ENCODE results near the gene BMI1.
"Not testable (repeated sequence)": the region's sequence is repeated elsewhere in the genome, so short reads cannot be mapped to it uniquely, and the experiment has no call there.

The BMI1 gene

DNA sequence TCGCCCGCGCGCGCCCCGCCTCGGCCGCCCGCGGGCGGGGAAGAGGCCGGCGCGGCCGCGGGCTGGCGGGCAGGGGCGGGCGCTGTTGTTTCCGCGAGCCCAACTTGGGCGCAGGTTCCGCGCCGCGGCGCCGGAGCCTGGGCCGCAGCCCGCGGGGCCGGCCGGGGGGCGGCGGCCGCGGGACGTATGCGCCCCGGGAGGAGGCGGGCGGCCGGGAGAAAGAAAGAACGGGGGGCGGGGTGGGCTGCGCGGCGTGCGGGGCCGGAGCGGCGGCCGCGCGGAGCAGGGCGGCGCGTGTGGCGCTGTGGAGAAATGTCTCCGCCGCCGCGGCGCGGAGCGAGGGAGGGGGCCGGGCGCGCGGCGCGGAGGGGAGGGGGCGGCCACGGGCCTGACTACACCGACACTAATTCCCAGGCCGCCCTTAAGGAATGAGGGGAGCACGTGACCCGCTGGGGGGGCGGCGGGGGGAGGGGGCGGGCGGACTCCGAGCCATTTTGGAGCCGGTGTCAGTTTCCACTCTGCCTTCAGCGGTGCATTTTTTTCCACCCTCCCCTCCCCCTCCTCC is at the start of gene BMI1:
Gene BMI1, plus strand, starts transcription at position 509 of the 565 bp plus-strand sequence. CDS start 5,351 bp downstream, outside the sequence.
- peak; percentile 51 for DNase-seq

DNA sequence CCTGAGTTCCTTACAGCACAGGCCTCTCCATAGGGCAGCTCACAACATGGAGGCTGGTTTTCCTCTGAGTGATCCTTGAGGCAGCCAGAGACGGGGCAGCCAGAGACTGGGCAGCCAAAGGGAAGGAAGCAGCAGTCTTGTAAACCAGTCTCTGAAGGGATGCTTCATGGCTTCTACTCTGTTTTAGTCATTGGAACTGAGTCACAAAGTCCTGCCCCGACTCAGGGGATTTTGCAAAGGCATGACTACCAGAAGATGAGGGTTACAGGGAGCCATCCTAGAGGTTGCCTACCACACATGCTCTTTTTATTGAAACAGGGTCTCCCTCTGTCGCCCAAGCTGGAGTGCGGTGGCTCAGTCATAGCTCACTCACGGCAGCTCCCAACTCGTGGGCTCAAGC is 49.1 kb upstream of the BMI1 start:
- no peak for DNase-seq

DNA sequence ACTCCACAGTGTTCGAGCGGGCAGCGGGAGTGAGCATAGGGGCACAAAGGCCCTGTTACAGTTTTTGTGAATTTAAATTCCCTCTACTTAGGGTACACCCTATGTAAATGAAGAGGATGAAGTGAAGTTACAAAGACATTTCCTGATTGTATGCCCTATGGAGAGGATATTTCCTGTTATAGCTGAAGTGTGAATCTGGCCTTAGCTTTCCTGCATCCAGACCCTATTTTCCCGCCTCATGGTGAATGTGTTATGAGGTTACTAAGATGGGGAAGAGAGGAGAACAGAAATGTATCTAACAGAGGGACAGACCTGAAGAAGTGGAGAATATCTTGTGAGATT is 42.5 kb upstream of the BMI1 start:
- no peak for DNase-seq

DNA sequence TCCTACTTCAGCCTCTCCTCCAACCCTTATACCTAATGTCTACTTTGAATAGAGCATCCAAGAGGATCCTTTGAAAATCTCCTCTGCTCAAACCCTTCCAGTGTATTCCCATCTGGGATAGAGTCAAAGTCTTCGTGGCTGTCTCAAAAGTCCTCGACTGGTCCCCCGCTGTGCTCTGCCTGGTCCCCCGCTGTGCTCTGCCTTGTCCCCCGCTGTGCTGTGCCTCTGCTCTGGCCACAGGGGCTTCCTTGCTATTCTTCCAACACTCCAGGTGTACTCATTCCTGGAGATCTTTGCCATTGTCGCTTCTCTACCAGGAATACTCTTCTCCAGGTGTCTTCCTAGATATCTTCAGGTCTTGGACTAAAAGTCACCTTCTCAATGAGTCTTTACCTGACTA is 40.8 kb upstream of the BMI1 start:
- no peak for DNase-seq

DNA sequence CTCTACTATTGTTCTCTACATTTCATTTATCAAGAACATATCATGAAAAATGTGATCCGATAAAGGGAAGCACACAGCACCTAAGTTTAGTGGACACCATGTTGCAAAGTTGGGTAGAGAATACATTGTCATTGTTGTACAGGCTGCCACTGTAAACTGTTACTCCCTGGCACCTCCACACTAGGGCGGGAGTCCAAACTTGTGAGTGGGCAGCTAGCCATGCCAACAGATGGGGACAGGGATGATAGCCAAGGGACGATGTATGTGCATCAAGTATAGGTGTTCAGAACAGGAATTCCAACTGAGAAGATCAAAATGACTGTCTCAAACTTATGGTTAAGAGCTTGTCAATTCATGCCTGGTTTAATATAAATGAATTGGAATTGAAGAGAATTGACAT is 35.8 kb upstream of the BMI1 start:
- no peak for DNase-seq

DNA sequence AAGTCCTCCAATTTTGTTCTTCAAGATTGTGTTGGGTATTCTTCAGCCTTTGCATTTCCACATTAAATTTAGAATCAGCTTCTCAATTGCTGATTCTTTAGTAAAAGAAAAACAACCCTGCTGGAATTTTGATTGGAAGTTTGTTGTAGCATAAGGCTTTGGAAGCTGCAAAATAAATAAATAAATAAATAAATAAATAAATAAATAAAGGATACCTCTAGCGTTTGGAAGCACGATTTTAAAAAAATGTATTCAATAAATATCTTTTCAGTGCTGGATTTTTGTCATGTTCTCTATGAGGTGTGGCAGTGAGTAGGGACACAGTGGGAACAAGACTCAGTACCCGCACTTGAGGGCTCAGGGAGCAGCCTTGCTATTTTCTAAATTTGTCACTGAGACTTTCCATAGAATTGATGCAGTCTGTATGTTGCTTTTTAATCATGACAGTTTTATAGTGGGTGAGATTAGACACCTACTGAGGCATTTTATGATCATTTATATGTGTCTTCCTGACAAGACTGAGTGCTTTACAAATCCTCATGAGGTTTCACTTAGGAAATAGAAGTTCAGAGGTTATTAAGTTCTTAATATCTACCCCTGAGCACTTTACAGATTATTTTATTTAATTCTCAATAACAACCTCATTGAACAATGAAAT is 27.0 kb upstream of the BMI1 start:
- DNase-seq, result no peak

DNA sequence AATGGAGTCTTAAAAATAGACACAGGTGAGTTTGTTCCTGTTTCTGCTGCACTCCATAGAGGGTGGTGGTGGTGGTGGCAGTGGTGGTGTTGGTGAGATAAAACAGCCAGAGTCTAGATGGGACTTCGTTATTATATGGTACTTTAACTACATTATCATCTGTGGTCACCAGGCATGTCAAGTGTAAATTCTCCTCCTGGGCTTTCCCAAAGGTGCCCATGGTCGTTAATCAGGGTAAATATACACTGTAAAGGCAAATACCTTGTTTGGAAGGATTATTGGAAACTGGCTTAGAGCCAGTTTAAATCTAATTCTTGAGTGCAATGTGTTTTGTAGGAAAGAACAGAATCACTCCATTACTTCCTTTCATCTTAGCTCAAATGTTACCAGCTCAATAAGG is 26.2 kb upstream of the BMI1 start:
- no peak for DNase-seq

DNA sequence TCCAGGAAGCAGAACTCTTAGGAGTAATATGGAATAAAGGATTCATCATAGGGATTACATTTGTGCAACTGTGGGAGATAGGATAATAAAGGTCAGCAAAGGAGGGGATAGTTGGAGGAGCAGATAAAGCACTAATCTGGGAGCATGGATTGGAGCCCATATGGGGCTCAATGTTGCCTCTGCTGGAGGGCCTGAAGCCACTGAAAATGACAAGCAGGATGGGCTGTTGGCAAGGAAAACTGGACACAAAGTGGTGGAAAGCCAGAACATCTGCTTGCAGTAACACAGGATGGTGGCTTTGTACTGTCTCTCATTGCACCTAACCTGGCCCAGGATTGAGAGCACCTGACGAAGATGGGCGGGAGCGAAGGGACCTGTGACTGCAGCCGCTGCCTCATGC is 19.7 kb upstream of the BMI1 start:
- DNase-seq, result no peak

DNA sequence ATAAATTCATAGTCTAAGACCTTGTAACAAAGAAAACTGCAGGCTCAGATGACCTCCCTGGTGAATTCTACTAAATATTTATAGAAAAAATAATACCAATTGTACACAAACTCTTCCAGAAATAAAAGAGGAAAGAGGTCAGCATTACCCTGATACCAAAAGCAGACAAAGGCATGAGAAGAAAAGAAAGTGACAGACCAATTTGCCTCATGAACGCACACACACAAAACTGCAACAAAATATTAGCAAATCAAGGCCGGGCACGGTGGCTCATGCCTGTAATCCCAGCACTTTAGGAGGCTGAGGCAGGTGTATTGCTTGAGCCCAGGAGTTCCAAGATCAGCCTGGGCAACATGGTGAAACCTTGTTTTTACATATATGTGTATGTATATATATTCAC is 17.4 kb upstream of the BMI1 start:
- DNase-seq, result no peak

DNA sequence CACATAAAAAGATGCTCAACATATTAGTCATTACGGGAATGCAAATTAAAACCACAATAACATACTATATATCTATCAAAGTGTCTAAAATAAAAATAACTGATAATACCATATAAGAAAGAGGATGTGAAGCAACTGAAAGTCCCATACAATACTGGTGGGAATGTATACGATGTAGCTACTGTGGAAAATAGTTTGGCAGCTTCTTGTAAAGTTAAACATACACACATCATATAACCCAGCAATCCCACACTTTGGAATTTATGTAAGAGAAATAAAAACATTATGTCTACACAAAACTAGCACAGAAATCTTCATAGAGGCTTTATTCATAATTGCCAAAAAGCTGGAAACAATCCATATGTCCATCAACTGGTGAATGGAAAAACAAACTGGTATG is 15.2 kb upstream of the BMI1 start:
- no peak for DNase-seq

DNA sequence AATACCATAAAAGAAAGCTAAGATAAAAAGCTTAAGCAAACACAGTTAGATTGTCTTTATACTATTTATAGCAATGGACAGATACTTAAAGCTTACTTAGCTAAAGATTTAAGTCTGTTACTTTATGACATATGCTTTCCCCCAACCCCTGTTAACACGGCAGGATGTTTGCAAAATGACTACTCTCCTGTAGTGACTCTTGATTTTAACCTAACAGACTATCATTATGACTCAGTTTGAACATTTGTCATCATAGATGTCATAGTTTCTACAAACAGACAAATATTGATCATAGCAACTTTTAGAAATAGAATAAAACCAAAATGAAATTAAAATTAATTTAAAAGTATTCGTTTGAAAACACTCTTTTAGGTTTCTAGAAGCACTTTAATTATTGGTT is 12.5 kb upstream of the BMI1 start:
- DNase-seq, result no peak

DNA sequence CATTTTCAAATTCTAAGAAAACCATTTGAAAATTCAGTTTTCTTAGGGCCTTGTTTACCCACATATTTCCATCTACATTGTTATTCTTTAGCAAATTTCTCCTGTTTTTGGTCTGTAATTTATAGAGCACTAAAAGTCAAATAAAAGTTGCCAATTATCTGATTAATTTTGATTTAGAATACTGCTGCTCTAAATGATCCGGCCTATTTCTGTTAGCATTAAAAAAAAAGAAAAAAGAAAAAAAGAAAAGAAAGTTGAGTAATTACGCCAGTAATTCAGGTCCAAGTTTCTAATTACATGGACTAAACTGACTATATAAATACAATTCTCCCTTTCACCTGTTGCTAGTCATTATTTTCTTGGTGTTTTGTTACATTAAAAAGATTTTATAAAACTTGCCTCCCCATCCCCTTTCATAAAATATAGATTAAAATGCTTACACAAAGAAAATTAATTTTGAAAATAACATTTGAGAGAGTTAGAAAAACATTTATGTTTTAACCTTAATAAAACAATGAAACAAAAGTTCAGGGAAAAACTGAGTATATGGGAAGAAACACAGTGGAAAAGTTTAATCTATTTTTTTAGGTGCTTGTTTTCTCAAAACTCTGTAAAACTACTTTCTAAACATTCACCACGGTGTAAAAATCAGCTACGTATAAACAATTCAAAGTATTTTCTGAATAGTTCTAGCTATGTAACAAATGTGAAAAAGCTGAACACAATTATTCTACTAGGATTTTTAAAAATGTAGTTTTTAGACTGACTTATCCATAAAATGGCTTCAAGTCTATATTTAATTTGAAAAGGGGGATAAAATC is 11.5 kb upstream of the BMI1 start:
- no peak for DNase-seq

DNA sequence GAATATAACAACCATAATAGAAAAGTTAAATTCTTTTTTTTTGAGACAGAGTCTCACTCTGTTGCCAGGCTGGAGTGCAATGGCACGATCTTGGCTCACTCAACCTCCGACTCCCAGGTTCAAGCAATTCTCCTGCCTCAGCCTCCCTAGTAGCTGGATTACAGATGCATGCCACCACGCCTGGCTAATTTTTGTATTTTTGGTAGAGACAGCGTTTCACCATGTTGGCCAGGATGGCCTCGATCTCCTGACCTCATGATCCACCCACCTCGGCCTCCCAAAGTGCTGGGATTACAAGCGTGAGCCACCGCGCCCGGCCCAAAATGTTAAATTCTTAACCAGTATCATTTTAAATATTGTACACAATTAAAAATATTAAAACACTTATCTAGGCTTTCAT is 10.9 kb upstream of the BMI1 start:
- DNase-seq, result not testable (repeated sequence)

DNA sequence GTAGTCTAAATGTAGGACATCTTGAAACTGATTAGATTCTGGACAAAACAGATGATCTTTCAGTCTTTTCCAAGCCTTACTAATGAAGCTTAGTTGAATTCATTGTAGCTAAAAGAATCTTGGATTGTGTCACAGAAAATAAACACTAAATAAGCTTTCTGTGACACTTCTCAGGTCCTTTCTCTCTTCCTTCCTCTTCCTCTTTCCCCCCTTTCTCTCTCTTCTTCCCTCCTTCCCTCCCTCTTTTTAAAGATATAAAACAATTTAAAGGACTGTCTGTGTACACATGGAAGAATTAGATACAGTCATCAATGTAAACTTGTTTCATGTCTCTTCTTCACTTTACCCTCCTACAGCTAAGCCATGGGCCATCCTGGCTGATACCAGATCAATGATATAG is 10.0 kb upstream of the BMI1 start:
- no peak for DNase-seq

DNA sequence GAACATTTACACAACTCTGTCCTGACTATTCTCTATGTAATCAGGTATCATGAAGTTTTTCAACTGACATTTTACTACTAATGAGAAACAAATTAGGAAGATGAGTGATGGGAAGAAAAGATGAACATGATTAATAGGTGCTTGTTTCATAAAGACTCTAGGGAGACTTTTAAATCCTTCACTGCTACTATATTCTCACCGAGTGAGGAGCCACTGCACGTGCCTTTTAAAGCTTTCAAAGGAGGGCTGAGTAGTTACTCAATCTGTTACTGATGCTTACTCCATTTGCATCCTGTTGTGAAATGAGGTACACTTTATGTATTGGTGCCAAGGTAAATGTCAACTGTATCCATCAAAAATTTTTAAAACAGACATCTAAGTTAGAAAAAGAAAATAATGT is 6.0 kb upstream of the BMI1 start:
- no peak for DNase-seq

DNA sequence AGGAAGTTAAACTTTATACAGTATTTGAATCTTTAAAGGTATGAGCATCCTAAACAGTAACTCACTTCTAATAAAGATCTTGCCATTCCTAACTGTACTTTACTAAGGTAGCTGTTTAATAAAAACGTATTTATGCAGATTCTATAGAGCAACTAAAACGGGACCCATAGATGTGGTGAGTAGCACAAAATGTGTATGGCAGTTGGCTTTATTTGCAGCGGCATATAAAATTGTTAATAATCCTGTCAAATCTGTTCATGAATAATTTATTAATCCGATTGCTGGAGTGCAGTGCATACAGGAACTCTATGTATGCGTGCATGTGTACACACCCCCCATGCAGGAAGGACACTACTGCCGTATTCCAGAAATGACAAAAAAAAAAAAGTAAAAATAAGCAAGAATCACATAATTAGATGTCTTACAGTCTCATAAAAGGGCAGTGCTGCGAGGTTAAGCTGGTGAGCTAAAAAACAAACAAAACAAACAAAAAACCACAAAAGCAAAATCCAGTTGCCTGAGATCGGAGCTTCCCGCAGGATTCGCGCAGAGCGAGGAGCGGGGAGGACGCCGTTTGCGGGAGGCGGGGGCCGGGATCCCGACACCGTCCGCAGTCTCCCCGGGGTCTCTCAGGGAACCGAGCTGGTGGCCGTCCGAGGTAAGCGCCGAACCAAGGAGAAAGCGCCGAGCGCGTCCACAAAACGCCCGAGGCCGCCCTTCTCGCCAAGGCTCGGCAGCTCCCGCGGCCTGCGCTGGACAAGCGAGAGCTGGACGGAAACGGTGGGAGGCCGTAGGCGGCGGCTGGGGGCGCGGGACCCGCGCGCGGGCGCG is 5.2 kb upstream of the BMI1 start:
- no peak for DNase-seq

DNA sequence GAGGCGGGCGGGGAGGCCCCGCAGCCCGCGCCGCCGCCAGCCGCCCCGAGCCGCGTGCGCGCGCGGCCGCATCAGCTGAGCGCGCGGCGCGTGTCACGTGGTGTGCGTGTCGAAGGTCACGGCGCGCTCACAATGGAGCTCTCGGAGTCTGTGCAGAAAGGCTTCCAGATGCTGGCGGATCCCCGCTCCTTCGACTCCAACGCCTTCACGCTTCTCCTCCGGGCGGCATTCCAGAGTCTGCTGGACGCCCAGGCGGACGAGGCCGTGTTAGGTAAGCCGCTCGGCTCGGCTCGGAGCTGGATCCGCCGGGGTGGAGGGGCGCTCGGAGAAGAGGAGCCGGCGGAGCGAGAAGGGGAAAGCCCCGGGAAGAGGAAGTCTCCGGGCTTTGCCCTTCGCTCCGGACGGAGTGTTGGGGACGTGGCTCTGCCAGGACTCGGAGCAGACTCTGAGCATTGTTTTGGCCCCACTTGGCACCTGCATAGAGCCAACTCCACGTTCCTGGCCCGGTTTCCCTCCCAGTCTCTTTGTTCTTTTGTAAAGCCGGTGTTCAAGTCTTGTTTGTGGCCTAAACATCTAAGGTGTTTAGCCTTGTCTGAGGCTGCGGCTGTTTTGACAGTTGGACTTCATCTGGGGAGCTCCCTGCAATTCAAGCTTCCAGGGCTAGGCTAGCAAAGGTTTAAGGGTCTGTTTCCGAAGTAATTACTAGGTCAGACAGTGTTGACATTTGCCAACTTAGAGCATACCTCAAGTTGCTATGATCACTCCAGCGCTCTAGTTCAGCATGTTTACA is 4.4 kb upstream of the BMI1 start, which contains the start of gene COMMD3:
Gene COMMD3, plus strand, starts transcription at position 103 of the 790 bp plus-strand sequence. Its CDS starts 30 bp downstream, at position 133.
- peak; percentile 88 for DNase-seq

DNA sequence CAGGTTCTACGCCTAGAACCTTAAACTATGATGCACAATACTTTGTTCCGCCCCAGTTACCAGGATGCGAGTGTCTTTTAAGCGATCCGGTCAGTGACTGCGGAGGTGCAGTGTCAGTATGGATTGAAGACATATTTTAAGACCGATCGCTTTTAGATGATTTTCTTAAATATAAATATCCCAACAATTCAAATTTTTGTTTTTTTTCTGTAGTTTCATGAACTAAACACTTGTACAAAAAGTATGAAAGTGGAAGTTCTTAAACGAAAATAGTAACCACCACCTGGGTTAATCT is 3.9 kb upstream of the BMI1 start:
- DNase-seq, result peak; percentile 42

DNA sequence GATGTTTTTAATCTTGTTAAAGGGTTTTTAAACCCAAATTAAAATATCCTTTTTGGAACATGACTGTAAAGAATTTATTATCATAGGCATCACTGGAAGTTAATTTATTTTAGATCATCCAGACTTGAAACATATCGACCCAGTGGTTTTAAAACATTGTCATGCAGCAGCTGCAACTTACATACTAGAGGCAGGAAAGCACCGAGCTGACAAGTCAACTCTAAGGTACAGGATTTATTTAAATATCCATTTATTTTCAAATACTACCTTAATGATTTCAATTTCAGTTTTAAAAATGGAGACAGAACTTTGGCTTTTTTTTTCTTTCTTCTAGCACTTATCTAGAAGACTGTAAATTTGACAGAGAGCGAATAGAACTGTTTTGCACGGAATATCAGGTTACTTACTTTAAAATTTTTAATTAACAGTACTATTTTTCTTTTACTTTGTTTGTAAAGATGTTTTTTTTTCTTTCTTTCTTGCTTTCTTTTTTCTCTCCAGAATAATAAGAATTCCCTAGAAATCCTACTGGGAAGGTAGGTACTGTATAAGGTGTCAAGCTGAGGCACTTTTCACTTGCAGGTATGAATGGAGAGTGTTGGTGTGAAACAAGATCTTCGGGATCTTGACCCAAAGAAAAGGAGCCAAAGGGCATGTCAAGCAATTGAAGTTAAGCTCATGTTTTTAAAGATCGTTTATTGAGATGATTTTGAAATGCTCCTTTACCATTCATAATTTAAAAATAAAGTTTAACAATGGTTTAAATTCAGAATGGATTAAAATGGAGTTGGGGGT is 2.9 kb upstream of the BMI1 start:
- no peak for DNase-seq

DNA sequence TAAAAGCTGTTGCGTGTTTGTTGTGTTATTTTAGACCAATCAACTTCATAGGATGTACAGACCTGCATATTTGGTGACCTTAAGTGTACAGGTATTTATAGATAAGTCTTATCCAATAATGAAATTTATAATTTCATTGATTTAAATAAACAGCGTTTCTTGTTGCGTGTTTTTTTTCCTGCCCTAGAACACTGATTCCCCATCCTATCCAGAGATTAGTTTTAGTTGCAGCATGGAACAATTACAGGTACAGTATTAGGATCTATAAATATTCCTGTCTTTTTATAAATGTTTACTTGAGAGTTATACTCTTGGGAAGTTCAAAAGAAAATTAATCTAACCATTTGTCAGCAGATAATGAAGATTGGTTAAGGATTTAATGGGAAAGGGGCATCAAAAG is 2.1 kb upstream of the BMI1 start:
- no peak for DNase-seq

DNA sequence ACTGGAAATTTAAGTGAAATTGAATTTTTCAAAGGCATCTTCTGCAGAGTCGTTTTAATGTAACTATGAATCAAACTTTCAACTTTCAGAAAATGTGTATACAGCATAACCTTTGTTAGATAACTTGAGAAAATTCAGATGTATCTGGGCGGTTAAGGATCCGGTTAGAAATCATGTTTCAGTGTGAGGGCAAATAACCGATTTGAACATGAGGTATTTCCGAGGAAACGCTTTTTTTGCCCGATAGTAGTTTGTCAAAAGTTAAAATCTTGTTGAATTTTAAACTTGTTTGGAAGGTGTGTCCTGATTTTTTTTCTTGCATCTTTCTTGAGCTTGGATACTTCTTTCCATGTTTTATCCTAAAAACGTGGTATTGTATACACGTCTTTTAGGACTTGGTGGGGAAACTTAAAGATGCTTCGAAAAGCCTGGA is 1.3 kb upstream of the BMI1 start:
- no peak for DNase-seq
